NCI-H510A treated with DMSO at 0.1 percent for 48 hours (cell line): ENCODE measurements around the gene KRT4.
A peak's percentile ranks its signal among the peaks of the same experiment; 100 is the strongest.
"Not testable (repeated sequence)": the region's sequence is repeated elsewhere in the genome, so short reads cannot be mapped to it uniquely, and the experiment has no call there.

ENCODE experiments used
- DNase-seq: peaks from one replicate; lab custom pipeline; 2025; lab: John Stamatoyannopoulos, UW

The KRT4 gene

GRCh38 chr12:52807544-52808470 is 6.1 kb downstream of the KRT4 start:
- DNase-seq = no peak

DNA sequence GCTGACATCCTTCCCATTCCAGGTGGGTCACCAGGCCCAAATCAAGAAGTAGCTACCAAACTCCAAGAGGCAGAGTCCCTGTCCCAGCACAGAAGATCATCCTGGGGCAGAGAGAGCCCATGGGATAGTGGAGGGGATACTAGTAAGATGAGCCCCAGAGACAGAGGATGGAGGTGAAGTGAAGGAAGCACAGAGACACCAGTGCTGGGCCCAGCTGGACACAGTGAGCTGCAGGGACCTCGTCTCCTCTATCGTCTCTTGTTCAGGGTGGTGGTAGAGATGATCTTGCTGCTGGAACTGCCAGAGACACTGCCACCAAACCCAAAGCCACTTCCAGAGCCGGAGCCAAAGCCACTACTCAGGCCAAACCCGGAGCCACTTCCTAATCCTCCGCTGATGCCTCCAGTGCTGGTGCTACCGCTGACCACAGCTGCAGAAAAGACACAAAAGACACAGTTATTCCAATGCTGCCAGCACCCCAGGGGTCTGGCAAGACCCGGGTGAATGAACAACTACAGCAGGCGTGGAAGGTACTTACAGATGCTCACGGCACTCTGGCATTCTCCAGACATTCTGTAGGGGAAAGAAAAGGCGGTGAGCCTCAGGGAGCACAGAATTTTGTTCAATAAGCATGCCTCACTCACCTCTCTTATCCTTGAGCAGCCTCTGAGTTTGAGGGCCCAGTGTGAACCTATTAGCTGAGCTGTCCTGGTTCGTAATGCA is 6.9 kb downstream of the KRT4 start:
- no peak for DNase-seq

- no peak for DNase-seq
Observed at GRCh38 chr12:52806169-52806811, 7.6 kb downstream of the KRT4 start.

DNA sequence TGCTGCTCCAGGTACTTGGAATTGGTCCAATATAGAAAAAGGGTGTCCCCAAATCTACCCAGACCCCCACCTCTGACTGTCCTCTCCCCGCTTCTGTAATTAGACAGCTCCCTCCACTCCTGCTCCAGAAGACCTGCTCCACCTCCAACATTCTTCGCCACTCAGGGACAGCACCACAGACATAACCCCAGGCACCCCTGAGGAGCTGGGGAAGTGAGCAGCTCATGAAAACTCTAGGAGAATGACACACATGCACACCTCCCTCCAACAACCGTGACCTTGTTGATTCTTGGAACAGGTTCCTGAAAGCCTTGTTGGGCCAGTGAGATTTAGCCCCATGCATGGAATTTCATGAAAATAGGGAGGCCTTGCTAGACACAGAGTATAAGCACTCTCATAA is 8.2 kb downstream of the KRT4 start:
- DNase-seq = no peak

GRCh38 chr12:52805000-52805399 is 8.9 kb downstream of the KRT4 start:
- no peak for DNase-seq

DNA sequence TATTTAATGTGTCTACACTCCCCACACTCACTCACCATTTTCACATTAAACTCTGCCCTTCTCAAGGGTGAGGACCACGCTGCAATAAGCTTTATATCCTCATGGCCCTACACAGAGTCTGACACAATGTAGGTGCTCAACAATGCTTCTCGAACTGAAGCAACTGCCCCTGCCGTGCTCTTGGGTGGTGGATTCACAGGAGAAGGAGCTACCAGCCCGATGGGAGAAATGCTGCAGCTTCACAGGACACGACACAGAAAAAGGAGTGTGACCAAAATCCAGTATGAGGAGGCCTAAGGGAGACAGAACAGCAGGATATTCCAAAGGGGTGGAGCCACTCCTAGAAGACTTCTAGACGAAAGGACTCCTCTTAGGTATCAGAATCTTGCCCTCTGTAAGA is 11.5 kb downstream of the KRT4 start:
- DNase-seq = no peak

- no peak for DNase-seq
Observed at GRCh38 chr12:52801773-52802172, 12.1 kb downstream of the KRT4 start.

DNA sequence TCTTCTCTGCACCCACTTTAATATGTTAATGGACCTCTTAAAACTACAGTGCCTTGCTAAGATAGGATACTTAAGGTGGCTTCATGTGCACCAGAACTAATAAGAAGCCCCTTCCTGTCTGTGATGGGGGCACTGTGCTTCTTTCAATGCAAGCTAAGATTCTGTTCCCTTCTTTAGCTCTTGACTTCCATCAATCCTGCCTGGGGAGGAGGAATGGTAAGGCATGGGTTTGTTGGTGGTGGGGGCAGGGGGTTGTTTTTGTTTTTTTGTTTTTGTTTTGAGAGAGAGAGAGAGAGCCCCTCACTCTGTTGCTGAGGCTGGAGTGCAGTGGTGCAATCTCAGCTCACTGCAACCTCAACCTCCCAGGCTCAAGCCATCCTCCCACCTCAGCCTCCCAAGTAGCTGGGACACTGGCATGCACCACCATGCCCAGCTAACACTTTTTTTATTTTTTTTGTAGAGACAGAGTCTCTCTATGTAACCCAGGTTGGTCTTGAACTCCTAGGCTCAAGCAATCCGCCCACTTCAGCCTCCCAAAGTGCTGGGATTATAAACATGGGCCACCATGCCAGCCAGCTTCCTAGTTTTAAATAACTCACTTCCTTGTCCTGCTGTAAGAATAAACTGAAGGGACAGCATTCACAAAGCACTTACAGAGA is 13.5 kb downstream of the KRT4 start:
- no peak for DNase-seq

DNA sequence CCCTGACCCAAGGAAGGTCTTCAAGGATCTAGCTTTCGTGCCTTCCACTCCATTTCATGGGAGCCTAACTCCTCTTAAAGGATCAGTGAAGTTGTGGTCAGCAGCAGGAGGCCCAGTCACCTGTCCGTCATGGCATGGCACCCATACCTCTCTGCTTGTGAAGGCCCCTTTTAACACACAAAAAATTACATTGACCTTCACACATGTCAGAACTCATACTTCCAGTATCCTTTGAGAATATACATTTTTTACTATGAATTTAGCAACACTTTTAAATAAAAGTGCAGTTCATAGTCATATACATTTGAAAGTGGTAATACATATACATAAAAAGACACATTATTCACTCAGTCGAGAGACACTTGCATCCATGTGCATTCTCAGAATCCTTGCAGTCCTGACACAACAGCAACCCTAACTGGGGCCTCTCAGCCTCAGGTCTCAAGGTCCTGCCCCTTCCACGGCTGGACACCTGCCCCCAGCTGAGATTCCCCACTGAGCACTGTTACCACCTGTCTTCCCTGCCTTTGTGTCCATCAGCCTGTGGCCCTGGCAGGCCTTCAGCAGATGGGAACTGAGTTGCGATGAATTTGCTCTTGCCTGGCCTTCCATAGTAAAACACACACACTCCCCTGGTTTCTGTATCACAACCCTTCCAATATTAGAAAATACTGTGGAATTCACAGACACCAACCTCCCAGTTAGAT is 14.3 kb downstream of the KRT4 start:
- no peak for DNase-seq

- no peak for DNase-seq
Observed at GRCh38 chr12:52798671-52799504, 15.0 kb downstream of the KRT4 start.

DNA sequence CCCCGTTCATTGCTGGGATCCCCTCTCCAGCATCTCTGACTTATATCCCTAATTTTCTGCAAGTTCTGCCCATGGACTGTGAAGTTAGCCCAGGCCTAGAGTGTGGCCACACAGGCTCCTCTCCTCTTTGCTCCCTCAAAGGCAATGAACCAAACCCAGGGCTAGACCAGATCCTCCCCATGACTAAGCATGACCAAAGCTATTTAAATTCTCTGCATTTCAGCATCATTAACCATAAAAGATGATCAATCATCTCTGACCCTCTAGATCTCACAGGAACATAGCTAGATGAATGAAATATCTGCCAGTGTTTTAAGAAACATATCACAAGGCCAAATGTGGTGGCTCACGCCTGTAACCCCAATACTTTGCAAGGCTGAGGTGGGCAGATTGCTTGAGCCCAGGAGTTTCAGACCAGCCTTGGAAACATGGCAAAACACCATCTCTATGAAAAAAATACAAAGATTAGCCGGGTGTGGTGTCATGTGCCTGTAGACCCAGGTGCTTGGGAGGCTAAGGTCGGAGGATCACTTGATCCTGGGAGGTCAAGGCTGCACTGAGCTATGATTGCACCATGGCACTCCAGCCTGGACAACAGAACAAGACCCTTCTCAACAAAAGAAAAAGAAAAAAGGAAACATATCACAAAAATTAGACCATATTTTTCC is 15.8 kb downstream of the KRT4 start:
- no peak for DNase-seq

GRCh38 chr12:52797529-52797894 is 16.4 kb downstream of the KRT4 start:
- no peak for DNase-seq

DNA sequence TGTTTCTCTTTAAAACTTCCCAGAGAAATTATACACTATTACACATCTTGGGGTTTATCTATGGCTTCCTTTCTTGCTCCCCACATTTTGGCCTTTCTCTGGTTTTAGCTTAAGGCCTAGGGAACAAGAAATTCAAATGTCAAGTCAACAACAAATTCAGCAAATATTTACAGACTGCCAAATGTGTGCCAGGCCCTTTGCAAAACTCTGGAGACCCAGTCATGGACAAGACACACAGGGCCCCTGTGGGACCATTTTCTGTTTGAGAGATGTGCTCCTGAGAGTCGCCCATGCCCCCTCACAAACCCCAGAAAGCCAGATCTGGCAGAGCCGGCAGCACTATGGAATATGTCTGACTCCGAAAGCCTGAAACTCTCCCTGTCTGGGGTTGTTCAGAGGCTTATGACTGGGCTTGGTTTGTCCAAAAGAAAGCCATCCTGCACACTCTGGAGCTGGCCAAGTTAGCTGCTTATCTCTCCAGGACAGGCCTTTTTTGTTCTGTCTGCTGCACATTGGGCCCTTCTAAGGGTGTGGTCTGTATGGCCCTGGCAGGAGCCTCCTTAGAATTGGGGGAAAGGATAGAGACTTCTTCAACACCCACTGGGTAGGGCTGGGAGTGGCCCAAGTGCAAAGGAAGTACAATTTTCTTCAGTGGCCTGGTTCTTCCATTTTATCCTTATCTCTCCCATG is 16.9 kb downstream of the KRT4 start:
- DNase-seq = no peak

DNA sequence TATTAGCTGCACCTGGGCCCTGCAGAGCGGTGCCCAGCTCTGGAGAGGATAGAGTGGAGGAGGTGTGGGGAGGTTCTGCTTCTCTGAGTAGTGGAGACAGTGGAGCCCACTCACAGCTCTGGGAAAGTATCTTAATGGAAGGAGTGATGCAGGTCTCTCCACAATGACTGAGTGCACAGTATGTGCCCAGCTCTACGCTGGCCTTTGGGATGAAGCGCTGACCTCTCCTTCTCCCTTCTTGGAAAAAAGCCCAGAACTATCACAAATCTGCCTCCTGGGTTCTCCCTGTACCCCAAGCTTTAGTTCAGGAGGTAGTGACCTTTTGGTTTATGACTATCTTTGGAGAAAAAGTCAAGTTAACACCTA is 17.5 kb downstream of the KRT4 start:
- DNase-seq = no peak

DNA sequence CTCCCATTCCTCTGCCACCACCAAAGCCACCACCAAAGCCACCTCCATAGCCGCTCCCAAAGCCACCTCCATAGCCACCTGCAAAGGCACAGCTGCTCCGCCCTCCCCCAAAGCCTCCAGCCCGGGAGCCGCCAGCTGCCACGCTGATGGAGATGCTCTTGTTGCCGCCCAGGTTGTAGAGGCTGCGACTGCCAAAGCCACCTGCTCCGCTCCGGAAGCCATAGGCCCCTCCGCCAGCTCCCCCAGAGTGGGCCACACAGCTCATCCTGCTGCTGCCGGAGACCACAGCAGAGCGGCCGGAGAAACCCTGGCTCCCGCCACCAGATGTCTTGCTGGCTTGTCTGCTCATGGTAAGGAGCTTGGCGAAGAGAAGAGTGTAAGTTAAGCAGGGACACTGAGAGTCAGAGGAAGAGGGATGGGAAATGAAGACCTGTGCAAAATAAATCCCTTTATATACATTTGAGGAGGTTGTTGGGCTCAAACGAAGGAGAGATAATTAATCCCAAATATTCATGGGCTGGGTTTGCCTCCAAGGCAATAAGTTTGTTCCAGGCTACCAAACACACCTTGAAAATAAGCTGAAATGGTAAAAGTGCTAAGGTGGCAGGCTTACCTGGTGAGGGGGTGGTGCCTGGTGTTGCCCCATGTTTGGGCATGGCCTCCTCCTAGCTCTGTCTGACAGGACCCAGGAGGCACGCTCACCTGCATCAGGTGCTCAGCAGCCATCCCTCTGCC is 18.1 kb downstream of the KRT4 start, which contains the start of gene KRT3:
Gene KRT3 (minus strand): TSS at position 424 of the 735 bp plus-strand sequence. CDS start 75 bp downstream, at position 349.
- peak; percentile 54 for DNase-seq

GRCh38 chr12:52795332-52795674 is 18.6 kb downstream of the KRT4 start:
- DNase-seq = not testable (repeated sequence)

DNA sequence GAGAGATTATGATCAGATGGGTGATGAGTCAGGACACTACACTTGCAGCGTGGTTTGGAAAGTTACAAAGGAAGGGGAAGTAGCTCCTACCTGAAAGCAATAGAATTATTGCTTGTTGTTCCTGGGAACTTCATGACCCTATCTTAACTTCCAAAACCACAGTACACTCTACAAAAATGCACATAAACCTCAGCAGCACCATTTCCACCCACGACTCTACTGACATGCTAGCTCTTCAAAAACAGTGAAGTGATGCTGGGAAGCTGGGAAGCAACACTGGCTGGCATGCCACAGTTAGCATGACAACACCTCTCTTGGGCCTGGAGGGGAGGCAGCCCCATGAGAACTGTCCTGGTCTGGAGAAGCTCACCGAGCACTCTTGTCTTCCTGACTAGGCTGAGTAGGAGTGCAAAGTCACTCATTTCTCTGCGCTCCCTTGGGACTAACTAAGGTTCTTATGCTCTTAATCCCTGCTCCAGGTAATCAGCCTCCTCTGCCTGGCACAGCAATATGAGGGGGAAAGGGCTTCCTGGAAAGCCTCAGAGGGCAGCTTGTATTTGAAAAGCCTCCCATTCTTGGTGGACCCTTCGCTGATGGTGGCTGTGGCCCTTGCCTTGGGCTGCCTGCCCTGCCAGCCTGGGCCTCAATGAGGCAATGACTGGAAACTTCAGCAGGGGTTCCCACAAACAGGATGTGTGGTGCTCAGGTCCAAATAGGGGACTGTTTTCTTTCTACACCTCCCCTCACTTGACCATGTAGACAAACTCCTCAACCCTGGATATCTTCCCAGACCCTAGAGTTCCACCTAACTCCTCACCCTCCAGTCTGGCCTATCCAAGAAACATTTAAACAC is 19.2 kb downstream of the KRT4 start:
- DNase-seq = no peak
